Cardiac fibroblast (primary cell): ENCODE measurements around the gene NTN1.

Experiments
- DNase-seq, 2 donors: peaks; one replicate each; pipeline versions ENCODE4 v3.0.0 to v3.0.0-alpha.2; 2010; ENCODE audit warnings: low read depth in 2 of 2
- H3K4me3 ChIP-seq, 2 donors: replicated peaks in 1 of 2; 1 replicate in 1 of 2; 2 replicates in 1 of 2; pipeline ENCODE4 v1.5.1; 2011; ENCODE audit warnings: low read depth in 2 of 2, low read length in 2 of 2, mild to moderate bottlenecking in 2 of 2, moderate library complexity in 1 of 2
- TF ChIP-seq, protein P1 (sequence below): IDR thresholded peaks from one replicate; pipeline ENCODE4 v1.5.1; 2011; ENCODE audit warnings: low read depth, mild to moderate bottlenecking, low read length, inconsistent platforms

The NTN1 gene

DNA sequence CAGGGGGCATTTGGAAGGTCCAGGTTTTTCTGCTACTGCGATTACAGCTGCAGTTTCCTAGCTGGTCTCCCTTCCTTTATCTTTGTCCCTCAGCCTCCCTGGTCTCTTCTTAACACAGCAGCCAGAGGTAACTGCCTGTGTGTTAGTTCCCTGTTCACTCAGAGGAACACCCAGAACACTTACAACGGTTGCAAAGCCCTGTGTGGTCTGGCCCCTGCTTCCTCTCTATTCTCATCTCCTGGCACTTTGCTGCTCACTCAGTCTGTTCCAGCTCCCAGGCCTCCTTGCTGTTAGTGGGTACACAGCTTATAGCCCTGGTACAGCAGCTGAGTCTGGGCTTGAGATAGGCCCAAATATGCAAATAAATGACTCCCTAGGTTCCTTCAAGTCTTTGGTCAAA, 16.4 kb downstream of the NTN1 start:
- TF ChIP-seq, protein P1, sequence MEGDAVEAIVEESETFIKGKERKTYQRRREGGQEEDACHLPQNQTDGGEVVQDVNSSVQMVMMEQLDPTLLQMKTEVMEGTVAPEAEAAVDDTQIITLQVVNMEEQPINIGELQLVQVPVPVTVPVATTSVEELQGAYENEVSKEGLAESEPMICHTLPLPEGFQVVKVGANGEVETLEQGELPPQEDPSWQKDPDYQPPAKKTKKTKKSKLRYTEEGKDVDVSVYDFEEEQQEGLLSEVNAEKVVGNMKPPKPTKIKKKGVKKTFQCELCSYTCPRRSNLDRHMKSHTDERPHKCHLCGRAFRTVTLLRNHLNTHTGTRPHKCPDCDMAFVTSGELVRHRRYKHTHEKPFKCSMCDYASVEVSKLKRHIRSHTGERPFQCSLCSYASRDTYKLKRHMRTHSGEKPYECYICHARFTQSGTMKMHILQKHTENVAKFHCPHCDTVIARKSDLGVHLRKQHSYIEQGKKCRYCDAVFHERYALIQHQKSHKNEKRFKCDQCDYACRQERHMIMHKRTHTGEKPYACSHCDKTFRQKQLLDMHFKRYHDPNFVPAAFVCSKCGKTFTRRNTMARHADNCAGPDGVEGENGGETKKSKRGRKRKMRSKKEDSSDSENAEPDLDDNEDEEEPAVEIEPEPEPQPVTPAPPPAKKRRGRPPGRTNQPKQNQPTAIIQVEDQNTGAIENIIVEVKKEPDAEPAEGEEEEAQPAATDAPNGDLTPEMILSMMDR = no peak
- no peak for DNase-seq
- no peak overlapping the region for H3K4me3 ChIP-seq

DNA sequence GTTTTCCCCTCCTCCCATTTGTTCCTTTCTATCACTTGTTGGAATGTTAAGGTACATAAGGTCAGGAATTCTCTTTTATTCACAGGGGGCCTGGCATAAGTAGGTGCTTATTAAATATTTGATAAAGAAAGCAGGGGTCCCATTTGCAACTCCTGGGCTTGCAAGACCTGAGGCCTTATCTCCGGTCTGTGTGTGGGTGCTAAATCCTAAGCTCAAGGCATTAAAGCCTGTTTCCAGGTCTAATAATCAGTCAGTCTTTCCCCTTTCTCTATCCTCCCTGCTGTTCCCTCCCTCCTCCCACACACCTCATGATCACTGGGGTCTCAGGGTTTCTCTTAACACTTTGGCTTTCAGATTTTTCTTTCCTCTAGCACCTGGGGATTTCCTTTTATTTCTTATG, 17.1 kb downstream of the NTN1 start:
- TF ChIP-seq, protein P1 = no peak

DNA sequence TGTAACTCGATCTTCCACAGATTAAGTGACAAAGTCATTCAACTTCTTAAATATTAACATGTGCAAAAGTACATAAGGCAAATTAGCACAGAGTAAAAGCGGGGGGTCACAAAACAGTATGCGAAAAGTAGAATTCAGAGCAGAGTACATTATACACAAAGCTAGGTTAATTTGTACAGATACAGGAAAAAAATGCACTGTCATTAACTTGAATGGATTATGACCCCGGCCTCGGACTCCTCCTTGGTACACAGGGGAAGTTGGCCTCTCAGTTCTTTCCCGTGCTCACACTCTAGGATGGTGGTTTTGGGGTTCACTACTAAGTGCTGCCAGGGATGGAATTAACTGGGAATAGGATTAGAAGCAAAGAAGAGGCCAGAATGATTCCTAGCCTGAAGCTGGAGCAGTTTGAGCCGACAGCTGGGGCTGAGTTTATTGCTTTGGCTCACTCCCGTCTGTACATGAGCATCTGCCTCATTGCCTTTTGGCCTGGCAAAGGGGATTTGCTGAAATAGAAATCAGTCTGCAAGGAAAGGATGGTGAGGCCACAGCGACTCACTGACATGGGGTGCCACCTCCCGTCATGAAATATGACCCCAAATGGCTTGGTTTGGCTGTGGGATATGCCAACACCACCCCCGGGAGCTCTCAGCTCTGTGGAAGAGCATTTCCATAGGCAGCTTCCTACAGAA, 23.6 kb downstream of the NTN1 start:
- no peak for DNase-seq
- H3K4me3 ChIP-seq = no peak overlapping the region
- TF ChIP-seq, protein P1 = no peak

More for the DNA sequence above, 17.1 kb downstream of the NTN1 start:
- no peak overlapping the region for H3K4me3 ChIP-seq
- no peak for DNase-seq

DNA sequence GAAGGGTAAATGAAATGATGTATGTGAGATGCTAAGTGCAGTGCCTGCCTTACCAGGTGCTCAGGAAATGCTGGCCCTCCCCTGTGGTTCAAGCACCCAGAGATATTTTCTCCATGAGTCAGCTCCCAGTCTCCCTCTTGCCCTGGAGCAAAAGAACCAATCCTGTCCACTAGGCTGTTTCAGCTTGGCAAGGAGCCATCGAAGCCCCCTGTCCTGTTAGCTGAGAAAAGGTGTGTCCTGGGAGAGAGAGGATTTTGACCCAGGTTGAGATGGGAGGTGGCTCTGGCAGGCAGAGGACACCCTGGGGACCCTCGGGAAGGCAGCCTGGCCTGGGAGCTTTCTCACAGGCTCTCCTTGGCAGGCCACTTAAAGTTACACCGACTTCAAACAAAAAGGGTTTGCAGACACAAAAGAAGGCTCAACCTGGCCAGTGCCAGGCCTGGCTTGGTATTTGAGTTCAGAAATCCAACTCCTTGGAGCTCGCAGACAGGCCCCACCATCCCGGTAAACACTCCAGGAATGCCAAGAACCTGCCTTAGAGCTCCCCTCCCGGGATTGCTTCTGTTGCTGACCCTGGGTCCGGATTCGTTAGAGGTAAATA, 29.6 kb downstream of the NTN1 start:
- TF ChIP-seq, protein P1 = no peak
- DNase-seq = no peak

DNA sequence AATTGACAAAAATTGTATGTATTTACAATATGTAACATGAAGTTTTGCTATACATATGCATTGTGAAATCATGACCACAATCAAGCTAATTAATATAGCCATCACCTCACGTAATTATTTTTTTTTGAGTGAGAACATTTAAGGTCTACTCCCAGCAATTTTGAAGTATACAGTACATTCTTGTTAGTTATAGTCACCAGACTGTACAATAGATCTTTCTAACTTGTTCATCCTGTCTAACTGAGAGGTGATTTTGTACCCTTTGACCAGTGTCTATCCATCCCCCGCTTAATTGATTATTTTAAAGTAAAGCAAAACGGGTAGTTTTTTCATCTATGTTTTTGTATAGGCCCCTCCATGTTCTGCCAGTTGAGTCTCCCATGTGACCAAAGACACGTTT, 30.3 kb downstream of the NTN1 start:
- TF ChIP-seq, protein P1 = no peak
- DNase-seq = no peak
- no peak overlapping the region for H3K4me3 ChIP-seq

More for the DNA sequence above, 29.6 kb downstream of the NTN1 start:
- H3K4me3 ChIP-seq = no peak overlapping the region

DNA sequence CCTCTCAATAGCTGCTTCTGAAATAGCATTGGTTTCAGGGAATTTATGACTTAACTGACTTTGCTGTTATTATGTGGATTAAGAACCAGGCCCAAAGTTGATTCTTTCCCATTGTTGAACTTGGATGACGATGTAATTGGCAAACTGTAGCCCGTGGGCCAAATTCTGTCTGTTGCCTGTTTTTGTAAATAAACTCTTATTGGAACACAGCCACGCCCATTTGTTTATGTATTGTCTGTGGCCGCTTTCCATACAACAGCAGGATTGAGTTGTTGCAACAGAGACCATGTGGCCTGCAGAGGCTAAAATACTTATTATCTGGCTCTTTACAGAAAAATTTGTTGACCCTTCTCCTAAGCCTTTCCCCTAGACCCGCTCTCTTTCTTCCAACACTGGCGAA, 31.6 kb downstream of the NTN1 start:
- H3K4me3 ChIP-seq = no peak overlapping the region
- DNase-seq = no peak
- TF ChIP-seq, protein P1 = no peak
